GM13976 (cell line): ENCODE data around the gene SERTM2.

Experiments
- DNase-seq: peaks from one replicate; pipeline ENCODE4 v3.0.0; 2012; ENCODE audit warnings: low spot score
- CTCF ChIP-seq: IDR thresholded peaks from 2 replicates; pipeline ENCODE4 v1.5.1; 2012; ENCODE audit warnings: borderline replicate concordance, mild to moderate bottlenecking; ENCODE audit not compliant: insufficient read depth; ENCODE audit errors: extremely low read depth, missing control alignments, control extremely low read depth
- in situ Hi-C: fragments of 300-500 bp; cut with MboI; formaldehyde crosslinking; loops from one replicate; pipeline ENCODE4 v1.12.0; 2022; ENCODE audit warnings: low sequenced_read_pairs, mixed read lengths, inconsistent platforms; ENCODE audit not compliant: unreplicated experiment

The SERTM2 gene

DNA sequence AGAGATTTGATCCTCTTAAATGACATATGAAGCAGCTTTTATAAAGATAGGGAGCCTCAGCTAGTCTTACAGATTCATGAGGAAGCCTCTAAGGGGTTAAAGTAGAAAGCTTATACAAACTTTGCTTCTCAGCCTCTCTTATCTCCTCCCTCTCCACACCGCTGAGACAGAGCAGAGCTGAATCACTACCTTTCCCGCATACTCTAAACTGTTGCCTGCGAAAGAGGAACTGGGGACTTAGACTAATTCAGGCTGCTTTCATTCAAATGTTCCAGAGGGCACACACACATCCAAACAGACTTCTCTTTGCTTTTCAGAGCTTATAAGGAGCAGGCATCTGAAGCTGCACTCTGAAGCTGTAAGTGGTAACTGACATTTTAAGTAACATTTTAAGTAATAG is at the start of gene SERTM2:
SERTM2 (plus strand) TSS at position 169 of the 400 bp plus-strand sequence. CDS start 7,213 bp downstream, outside the sequence.
- no peak for DNase-seq
- no peak for TF ChIP-seq CTCF
- in situ Hi-C loops = no loop called here

DNA sequence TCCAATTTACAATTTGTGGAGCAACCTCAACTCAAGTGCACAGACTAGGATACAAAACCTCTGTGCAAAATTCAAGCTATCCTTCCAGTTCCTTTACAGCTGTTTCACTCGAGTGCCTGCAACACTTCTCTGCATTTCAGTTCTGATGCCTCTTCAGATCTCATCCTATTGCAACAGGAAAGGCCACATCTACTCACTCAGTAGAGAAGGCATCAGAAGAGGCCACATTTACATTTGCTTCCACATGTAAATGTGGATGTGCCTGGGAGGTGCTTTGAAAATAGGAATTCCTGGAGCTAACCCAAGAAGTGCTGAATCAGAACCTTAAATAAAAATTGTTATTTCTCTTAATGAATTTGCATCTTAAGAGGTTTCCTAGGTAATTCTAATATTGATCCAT is 45.8 kb upstream of the SERTM2 start:
- DNase-seq = no peak
- no peak for TF ChIP-seq CTCF
- in situ Hi-C loops = no loop called here

GRCh38 chrX:111467896-111468295 is 43.5 kb upstream of the SERTM2 start:
- no peak for TF ChIP-seq CTCF
- in situ Hi-C loops = no loop called here
- no peak for DNase-seq

DNA sequence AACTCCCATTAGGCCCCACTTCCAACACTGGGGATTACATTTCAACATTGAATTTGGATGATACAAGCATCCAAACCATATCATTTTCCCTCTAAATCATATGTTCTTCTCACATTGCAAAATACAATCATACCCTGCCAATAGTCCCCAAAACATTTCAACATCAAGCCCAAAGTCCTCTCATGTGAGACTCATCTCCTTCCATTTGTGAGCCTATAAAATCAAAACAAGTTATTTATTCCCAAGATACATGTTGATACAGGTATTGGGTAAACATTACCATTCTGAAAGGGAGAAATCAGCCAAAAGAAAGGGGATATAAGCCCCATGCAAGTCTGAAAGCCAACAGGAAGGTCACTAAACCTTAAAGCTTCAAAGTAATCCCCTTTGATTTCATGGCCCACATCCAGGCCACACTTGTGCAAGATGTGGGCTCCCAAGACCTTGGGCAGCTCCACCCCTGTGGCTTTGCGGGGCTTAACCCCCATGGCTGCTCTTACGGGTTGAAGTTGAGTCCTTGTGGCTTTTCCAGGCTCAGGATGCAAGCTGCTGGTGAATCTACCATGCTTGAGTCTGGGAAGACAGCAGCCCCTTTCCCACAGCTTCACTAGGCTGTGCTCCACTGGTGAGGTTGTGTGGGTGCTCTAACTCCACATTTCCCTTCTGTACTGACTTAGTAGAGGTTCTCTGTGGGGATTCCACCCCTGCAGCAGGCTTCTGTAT is 40.6 kb upstream of the SERTM2 start:
- in situ Hi-C loops = no loop called here
- TF ChIP-seq CTCF = no peak
- DNase-seq = no peak

DNA sequence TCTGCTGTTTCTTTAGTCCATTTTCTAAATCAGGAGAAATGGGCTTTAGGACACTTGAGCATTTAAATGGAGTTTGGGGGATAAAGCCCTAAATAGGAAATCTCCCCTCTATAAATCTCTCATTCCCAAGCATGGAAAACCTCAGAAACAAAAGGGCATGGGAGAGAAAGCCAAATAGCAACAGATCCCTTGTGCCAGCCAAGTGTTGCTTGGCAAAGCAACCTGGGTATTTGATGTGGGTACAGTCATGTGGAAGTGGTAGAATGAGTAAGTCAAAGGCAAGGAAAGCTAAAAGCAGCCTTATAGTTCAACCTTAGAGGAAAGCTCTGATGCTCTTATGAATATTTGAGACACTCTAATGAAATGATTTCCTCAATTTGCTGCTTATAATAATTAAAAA is 29.5 kb upstream of the SERTM2 start:
- no peak for TF ChIP-seq CTCF
- in situ Hi-C loops = no loop called here
- no peak for DNase-seq

DNA sequence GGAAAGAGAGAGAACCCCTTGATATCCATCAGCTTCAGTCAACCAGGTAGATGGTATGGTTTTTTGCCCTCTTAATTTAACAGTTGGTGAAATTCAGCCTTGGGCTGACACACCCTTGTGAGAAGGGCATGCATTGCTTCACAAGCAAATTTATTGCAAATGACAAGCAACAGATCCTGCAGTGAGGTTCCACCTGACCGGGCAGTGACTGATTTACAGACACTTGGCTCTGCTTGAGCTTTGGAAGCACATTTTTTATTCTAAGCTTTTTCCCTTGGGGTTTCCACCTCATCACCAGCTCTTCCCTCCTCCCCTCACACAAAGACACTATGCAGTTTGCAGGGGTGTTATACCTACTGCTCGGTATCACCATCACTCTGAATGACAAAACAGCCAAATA is 28.3 kb upstream of the SERTM2 start:
- DNase-seq = no peak
- no peak for TF ChIP-seq CTCF
- in situ Hi-C loops = no loop called here
